CD4-positive, alpha-beta T cell (primary cell): ENCODE measurements around the gene RGMB. TPM values are rescaled to one million over a fixed set of nuclear protein-coding genes. Genes with fewer than 3 reads are reported as not detected.

Experiments used
- ATAC-seq: fragments of 200-7000 bp; cut with Tn5 transposase; one replicate; pipeline ENCODE4 v1.10.0; 2022; ENCODE audit warnings: mild to moderate bottlenecking; ENCODE audit not compliant: poor library complexity
- CTCF ChIA-PET: fragments of 350-600 bp; sonication (Branson Sonifier 250); formaldehyde crosslinking; loops from one replicate; lab custom pipeline; 2021; ENCODE audit warnings: antibody characterized with exemption, inconsistent platforms; lab: Charles Lee
- POLR2A ChIA-PET: fragments of 350-600 bp; sonication (Branson Sonifier 250); formaldehyde crosslinking; loops from one replicate; lab custom pipeline; 2021; ENCODE audit warnings: antibody characterized with exemption, inconsistent platforms; lab: Charles Lee
- DNase-seq, 14 experiments: peaks; one replicate each; pipeline ENCODE4 v3.0.0-alpha.2; 2013 to 2020; ENCODE audit warnings: mixed read lengths in 2 of 14
- H3K27ac ChIP-seq, 2 donors: one replicate each; pipeline versions ENCODE4 v1.5.1 to v1.7.0; 2013; ENCODE audit warnings: low read length in 2 of 2, low read depth in 1 of 2, mild to moderate bottlenecking in 1 of 2
- H3K27me3 ChIP-seq, 2 experiments: 1 replicate in 1 of 2; 2 replicates in 1 of 2; pipeline versions ENCODE4 v1.6.1 to v1.7.0; 2013; ENCODE audit warnings: low read length in 2 of 2, control low read depth in 1 of 2, mild to moderate bottlenecking in 1 of 2, moderate library complexity in 1 of 2; ENCODE audit not compliant: insufficient read depth in 2 of 2, control insufficient read depth in 1 of 2
- H3K36me3 ChIP-seq: one replicate; pipeline ENCODE4 v1.6.1; 2013; ENCODE audit warnings: low read length, control low read depth; ENCODE audit not compliant: insufficient read depth
- H3K4me1 ChIP-seq: one replicate; pipeline ENCODE4 v1.6.1; 2013; ENCODE audit warnings: low read length, control low read depth; ENCODE audit not compliant: insufficient read depth
- H3K4me3 ChIP-seq: one replicate; pipeline ENCODE4 v1.5.1; 2013; ENCODE audit warnings: mild to moderate bottlenecking, low read length, moderate library complexity
- H3K9me3 ChIP-seq, 2 experiments: 1 replicate in 1 of 2; 2 replicates in 1 of 2; pipeline versions ENCODE4 v1.6.1 to v1.7.0; 2013; ENCODE audit warnings: low read length in 2 of 2, mild to moderate bottlenecking in 2 of 2, control low read depth in 1 of 2, moderate library complexity in 1 of 2; ENCODE audit not compliant: control insufficient read depth in 1 of 2, insufficient read depth in 1 of 2
- H3K27ac Mint-ChIP-seq: one replicate; pipeline ENCODE4 v1.8.0; 2020; ENCODE audit warnings: mixed read lengths
- H3K27me3 Mint-ChIP-seq: one replicate; pipeline ENCODE4 v1.8.0; 2021; ENCODE audit warnings: mixed read lengths
- H3K36me3 Mint-ChIP-seq: one replicate; pipeline ENCODE4 v1.8.0; 2021; ENCODE audit warnings: low read depth, mixed read lengths
- H3K4me1 Mint-ChIP-seq: one replicate; pipeline ENCODE4 v1.8.0; 2021; ENCODE audit warnings: low read depth, mixed read lengths
- H3K4me3 Mint-ChIP-seq: one replicate; pipeline ENCODE4 v1.8.0; 2020; ENCODE audit warnings: mild to moderate bottlenecking, mixed read lengths
- H3K9me3 Mint-ChIP-seq: one replicate; pipeline ENCODE4 v1.8.0; 2020; ENCODE audit warnings: mixed read lengths
- intact Hi-C, 2 experiments: fragments of 100-400 bp; cut with DNase I in 1 of 2; cut with micrococcal nuclease in 1 of 2; formaldehyde crosslinking; loops; one replicate each; pipeline versions ENCODE4 v1.15.1 to v1.9.0; 2023 to 2025; cut with DNase I, micrococcal nuclease
- total RNA-seq, 174 experiments: library from RNA in 2 of 174; stranded (reverse) in 2 of 174; gene quantifications; one replicate each; pipeline ENCODE4 v1.2.3 and lab custom pipeline; 2021 to 2026
- TF ChIP-seq, protein P1 (sequence below): fragments of 200-600 bp; IDR thresholded peaks from one replicate; pipeline ENCODE4 v1.8.0; 2022; ENCODE audit warnings: antibody characterized with exemption, mild to moderate bottlenecking

RGMB gene
- total RNA-seq, 2 experiments from 2014 or later = 15.8 to 15.9 TPM

DNA sequence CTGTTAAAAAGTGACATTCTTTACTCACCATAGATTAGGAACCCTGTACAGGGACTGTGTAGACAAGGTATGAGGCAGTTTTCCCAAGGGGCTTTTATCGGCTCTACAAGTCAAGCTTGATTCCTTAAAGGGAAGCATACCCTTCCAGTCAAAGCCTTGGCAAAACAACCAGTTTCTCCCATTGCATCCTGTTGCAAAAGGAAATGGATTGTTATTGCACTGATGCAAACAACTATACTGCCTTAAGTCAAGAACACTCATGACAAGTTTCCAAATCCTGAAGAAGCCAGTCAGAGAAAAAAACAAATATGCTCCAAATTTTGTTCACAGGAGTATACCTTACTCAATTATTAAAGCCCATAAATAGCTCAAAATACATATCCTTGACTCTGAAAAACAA, 67.5 kb downstream of the RGMB start:
- H3K4me3 Mint-ChIP-seq = no peak overlapping the region
- no peaks in the 10 kb centered on the region for H3K4me1 ChIP-seq
- H3K27me3 Mint-ChIP-seq = peaks cover 10% of the 10 kb centered on the region
- no peaks in the 10 kb centered on the region for H3K36me3 ChIP-seq
- POLR2A ChIA-PET = no interaction called here
- DNase-seq (no peak), ATAC-seq (no peak)
- no peaks in the 10 kb centered on the region for H3K9me3 Mint-ChIP-seq
- no peak overlapping the region for H3K27ac ChIP-seq
- peaks cover 3% of the 10 kb centered on the region for H3K4me1 Mint-ChIP-seq
- peaks cover 3% of the 10 kb centered on the region for H3K36me3 Mint-ChIP-seq
- no peaks in the 10 kb centered on the region for H3K27me3 ChIP-seq
- peaks cover 0 to 10% of the 10 kb centered on the region in 2 experiments for H3K9me3 ChIP-seq
- H3K27ac Mint-ChIP-seq = no peak overlapping the region
- CTCF ChIA-PET = no interaction called here
- intact Hi-C loops = no loop called here
- TF ChIP-seq, protein P1, sequence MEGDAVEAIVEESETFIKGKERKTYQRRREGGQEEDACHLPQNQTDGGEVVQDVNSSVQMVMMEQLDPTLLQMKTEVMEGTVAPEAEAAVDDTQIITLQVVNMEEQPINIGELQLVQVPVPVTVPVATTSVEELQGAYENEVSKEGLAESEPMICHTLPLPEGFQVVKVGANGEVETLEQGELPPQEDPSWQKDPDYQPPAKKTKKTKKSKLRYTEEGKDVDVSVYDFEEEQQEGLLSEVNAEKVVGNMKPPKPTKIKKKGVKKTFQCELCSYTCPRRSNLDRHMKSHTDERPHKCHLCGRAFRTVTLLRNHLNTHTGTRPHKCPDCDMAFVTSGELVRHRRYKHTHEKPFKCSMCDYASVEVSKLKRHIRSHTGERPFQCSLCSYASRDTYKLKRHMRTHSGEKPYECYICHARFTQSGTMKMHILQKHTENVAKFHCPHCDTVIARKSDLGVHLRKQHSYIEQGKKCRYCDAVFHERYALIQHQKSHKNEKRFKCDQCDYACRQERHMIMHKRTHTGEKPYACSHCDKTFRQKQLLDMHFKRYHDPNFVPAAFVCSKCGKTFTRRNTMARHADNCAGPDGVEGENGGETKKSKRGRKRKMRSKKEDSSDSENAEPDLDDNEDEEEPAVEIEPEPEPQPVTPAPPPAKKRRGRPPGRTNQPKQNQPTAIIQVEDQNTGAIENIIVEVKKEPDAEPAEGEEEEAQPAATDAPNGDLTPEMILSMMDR = no peak
- H3K4me3 ChIP-seq = no peak overlapping the region

DNA sequence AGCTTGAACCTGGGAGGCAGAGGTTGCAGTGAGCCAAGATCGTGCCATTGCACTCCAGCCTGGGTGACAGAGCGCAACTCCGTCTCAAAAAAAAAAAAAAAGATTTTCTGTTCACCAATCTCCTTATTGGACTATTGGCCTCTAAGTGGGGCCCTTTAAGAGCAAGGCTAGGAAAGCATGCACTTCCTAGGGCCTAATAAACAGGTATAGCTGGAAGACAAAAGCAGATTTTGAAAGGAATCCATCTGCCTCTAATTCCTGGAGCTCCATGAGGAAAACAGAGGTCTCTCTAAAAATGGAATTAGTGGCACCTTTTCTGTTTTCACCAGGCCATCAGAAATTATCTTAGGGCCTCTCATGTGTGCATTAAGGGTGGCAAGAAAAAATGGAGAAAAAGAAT, 70.0 kb downstream of the RGMB start:
- intact Hi-C loops = no loop called here
- no peak for ATAC-seq
- peaks cover 3% of the 10 kb centered on the region for H3K36me3 Mint-ChIP-seq
- Histone ChIP-seq H3K4me1 (no peaks in the 10 kb centered on the region), H3K27ac (no peak overlapping the region), H3K9me3 (peaks cover 0 to 10% of the 10 kb centered on the region in 2 experiments), H3K36me3 (no peaks in the 10 kb centered on the region), H3K27me3 (no peaks in the 10 kb centered on the region), H3K4me3 (no peak overlapping the region)
- ChIA-PET CTCF (interaction anchor here (1.2 kb wide), 1 partner anchor 30 kb away, joined by 3 read pairs; no protein-coding TSS in a partner anchor), POLR2A (no interaction called here)
- no peak overlapping the region for H3K27ac Mint-ChIP-seq
- no peak for DNase-seq
- H3K4me3 Mint-ChIP-seq = no peak overlapping the region
- peaks cover 3% of the 10 kb centered on the region for H3K4me1 Mint-ChIP-seq
- no peaks in the 10 kb centered on the region for H3K9me3 Mint-ChIP-seq
- TF ChIP-seq, protein P1 = no peak
- peaks cover 4% of the 10 kb centered on the region for H3K27me3 Mint-ChIP-seq

DNA sequence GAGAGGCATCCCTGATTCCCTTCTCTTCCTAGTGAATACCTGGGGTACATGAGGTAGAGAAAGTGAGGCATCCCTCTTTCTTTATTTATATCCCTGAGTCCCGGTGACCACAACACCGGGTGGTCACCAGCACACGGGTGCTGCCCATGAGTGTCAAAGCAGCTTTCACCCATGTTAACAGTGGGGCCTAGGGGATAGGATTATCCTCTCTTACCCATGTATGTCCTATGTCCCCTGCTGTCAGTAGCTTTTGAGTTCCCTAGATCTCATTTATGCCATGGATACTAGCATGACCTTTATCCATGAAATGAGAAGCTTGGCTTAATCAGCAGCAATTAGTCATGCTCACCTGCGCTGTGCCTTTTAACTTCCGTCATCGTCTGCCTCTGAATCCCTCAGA, 71.4 kb downstream of the RGMB start:
- H3K4me1 ChIP-seq = no peaks in the 10 kb centered on the region
- intact Hi-C loops = no loop called here
- TF ChIP-seq, protein P1 = no peak
- H3K9me3 ChIP-seq = peaks cover 0 to 10% of the 10 kb centered on the region in 2 experiments
- Mint-ChIP-seq H3K27me3 (peaks cover 1% of the 10 kb centered on the region), H3K36me3 (peaks cover 1% of the 10 kb centered on the region), H3K4me1 (peaks cover 1% of the 10 kb centered on the region), H3K27ac (no peak overlapping the region), H3K4me3 (no peak overlapping the region), H3K9me3 (no peaks in the 10 kb centered on the region)
- H3K27me3 ChIP-seq = no peaks in the 10 kb centered on the region
- ChIA-PET POLR2A (no interaction called here), CTCF (no interaction called here)
- no peak overlapping the region for H3K27ac ChIP-seq
- H3K36me3 ChIP-seq = no peaks in the 10 kb centered on the region
- no peak for ATAC-seq
- no peak for DNase-seq
- H3K4me3 ChIP-seq = no peak overlapping the region
